Heart left ventricle (tissue), 16 donors: Measurements from ENCODE around the gene DPYSL5. TPM values are rescaled to one million over a fixed set of nuclear protein-coding genes. Genes with fewer than 3 reads are reported as not detected.
"Not testable (repeated sequence)": the region's sequence is repeated elsewhere in the genome, so short reads cannot be mapped to it uniquely, and the experiment has no call there.

ENCODE experiments used
- ATAC-seq, 4 donors: fragments of 200-7000 bp; cut with Tn5 transposase; one replicate each; pipeline ENCODE4 v1.9.1; 2020 to 2022; ENCODE audit warnings: moderate library complexity in 4 of 4, mild to moderate bottlenecking in 3 of 4, moderate number of reproducible peaks in 1 of 4
- DNase-seq, 5 donors: peaks; one replicate each; pipeline ENCODE4 v3.0.0-alpha.2; 2020
- H3K27ac ChIP-seq, 12 donors: fragments of 200-600 bp; sonication (generic) in 4 of 12; one replicate each; pipeline versions ENCODE4 v1.5.0 to v1.8.0; 2016 to 2022; ENCODE audit warnings: mild to moderate bottlenecking in 2 of 12
- H3K27me3 ChIP-seq, 9 donors: fragments of 200-600 bp; sonication (generic) in 2 of 9; one replicate each; pipeline versions ENCODE4 v1.5.1 to v1.8.0; 2016 to 2022; ENCODE audit warnings: mild to moderate bottlenecking in 3 of 9
- H3K36me3 ChIP-seq, 9 donors: fragments of 200-600 bp; sonication (generic) in 2 of 9; one replicate each; pipeline versions ENCODE4 v1.5.0 to v1.8.0; 2018 to 2022; ENCODE audit warnings: mild to moderate bottlenecking in 2 of 9
- H3K4me1 ChIP-seq, 12 donors: fragments of 200-600 bp; sonication (generic) in 4 of 12; one replicate each; pipeline versions ENCODE4 v1.5.0 to v1.8.0; 2016 to 2022; ENCODE audit warnings: mild to moderate bottlenecking in 3 of 12
- H3K4me3 ChIP-seq, 12 donors: fragments of 200-600 bp; sonication (generic) in 4 of 12; one replicate each; pipeline versions ENCODE4 v1.5.0 to v1.8.0; 2017 to 2022; ENCODE audit warnings: mild to moderate bottlenecking in 9 of 12, moderate library complexity in 4 of 12
- H3K9me3 ChIP-seq, 12 donors: fragments of 200-600 bp; sonication (generic) in 4 of 12; one replicate each; pipeline versions ENCODE4 v1.5.0 to v1.8.0; 2016 to 2022; ENCODE audit warnings: mild to moderate bottlenecking in 1 of 12
- POLR2A ChIP-seq, 2 donors: fragments of 450-650 bp; IDR thresholded peaks; one replicate each; pipeline ENCODE4 v1.6.1; 2017; ENCODE audit warnings: antibody characterized with exemption in 2 of 2, mild to moderate bottlenecking in 2 of 2, moderate library complexity in 2 of 2
- WGBS, 4 donors: extraction: QIAGEN DNeasy Blood & Tissue Kit in 2 of 4; methylation state at CpG; one replicate each; pipeline versions ENCODE4 v1.1.5 to v1.1.7; 2013 to 2018; 5-methylcytosine and 5-hydroxymethylcytosine counted together
- intact Hi-C, 10 donors: fragments of 100-400 bp; cut with DNase I; formaldehyde crosslinking; loops; one replicate each; pipeline versions ENCODE4 v1.11.1 to v1.14.2; 2022
- polyA plus RNA-seq, 2 donors: library from polyadenylated mRNA; stranded (reverse); fragments of 200-250 nt; gene quantifications; one replicate each; pipeline ENCODE4 v1.2.3, GENCODE V29; 2013
- total RNA-seq, 9 donors: library from RNA; depleted of rRNA in 2 of 9; stranded (reverse); fragments of >200 nt in 2 of 9; fragmentation: NEBNext Ultra II Directional in 3 of 9; extraction: Animal tissue kit (Norgen Biotek cat#: 25700) in 3 of 9; gene quantifications; one replicate each; pipeline versions ENCODE4 v1.1.0 to v1.2.4, GENCODE V29; 2016 to 2023
- TF ChIP-seq, protein P1 (sequence below), 12 donors: fragments of 200-600 bp; sonication (generic) in 4 of 12; IDR thresholded peaks; one replicate each; pipeline versions ENCODE4 v1.5.0 to v1.8.0; 2018 to 2022; ENCODE audit warnings: antibody characterized with exemption in 12 of 12, mild to moderate bottlenecking in 5 of 12
- donor health status: ischemic (EF 13 %, LVEDD 7.1; RV severe dilation, severe dysfunction).
- donor health status: healthy with polysubstance abuse.
- donor health status: DM: no; HTN: yes; CAD: no.
- donor health status: DM: no; HTN: no; CAD: no.
- donor health status: ischemic (EF 25% LVEDD 6.9; RV normal size, moderate dysfunction).
- donor health status: ischemic (EF 25% LVEDD 5.7; RV mildly dilated, moderate dysfunction).
- donor health status: healthy.
- donor health status: DM: yes; HTN: yes; CAD: no.
- donor health status: ischemic (EF 35%, LVEDD 5.7; RV mildly dilated, moderate dysfunction).
- donor health status: nonischemic (EF 11% LVEDD 7.7; RV severe dilation, severe dysfunction).
- donor health status: DM: yes; HTN: yes; CAD: no.
- donor health status: PGD.
- donor health status: ischemic (EF 29% LVEDD 5.4; RV normal size, mild dysfunction).
- donor health status: nonischemic (EF 23%, LVEDD 6.1; RV moderate dilation, normal function).

Gene DPYSL5
- total and polyA plus RNA-seq, 11 donors, result 0.06 to 0.13 TPM; not detected in 9

- DNase-seq, result no peak
- peaks cover 0 to 10% (median 0%) of the 10 kb centered on the region in 12 donors for H3K4me1 ChIP-seq
- peaks cover 0 to 9% (median 0%) of the 10 kb centered on the region in 9 donors for H3K27me3 ChIP-seq
- H3K27ac ChIP-seq, result no peak overlapping the region
- H3K36me3 ChIP-seq, result no peaks in the 10 kb centered on the region
- 75 to 79% (median 76%) methylated on average over 14 of the region's 14 CpGs for WGBS, 4 donors
- no peak for ATAC-seq
- intact Hi-C loops, result no loop called here
- H3K4me3 ChIP-seq, result no peak overlapping the region
- TF ChIP-seq, protein P1, sequence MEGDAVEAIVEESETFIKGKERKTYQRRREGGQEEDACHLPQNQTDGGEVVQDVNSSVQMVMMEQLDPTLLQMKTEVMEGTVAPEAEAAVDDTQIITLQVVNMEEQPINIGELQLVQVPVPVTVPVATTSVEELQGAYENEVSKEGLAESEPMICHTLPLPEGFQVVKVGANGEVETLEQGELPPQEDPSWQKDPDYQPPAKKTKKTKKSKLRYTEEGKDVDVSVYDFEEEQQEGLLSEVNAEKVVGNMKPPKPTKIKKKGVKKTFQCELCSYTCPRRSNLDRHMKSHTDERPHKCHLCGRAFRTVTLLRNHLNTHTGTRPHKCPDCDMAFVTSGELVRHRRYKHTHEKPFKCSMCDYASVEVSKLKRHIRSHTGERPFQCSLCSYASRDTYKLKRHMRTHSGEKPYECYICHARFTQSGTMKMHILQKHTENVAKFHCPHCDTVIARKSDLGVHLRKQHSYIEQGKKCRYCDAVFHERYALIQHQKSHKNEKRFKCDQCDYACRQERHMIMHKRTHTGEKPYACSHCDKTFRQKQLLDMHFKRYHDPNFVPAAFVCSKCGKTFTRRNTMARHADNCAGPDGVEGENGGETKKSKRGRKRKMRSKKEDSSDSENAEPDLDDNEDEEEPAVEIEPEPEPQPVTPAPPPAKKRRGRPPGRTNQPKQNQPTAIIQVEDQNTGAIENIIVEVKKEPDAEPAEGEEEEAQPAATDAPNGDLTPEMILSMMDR (IDR thresholded peaks at IDR 0.05), result no peak
- no peaks in the 10 kb centered on the region for H3K9me3 ChIP-seq
Measured at GRCh38 chr2:26811791-26812694, 35.9 kb upstream of the DPYSL5 start.

DNA sequence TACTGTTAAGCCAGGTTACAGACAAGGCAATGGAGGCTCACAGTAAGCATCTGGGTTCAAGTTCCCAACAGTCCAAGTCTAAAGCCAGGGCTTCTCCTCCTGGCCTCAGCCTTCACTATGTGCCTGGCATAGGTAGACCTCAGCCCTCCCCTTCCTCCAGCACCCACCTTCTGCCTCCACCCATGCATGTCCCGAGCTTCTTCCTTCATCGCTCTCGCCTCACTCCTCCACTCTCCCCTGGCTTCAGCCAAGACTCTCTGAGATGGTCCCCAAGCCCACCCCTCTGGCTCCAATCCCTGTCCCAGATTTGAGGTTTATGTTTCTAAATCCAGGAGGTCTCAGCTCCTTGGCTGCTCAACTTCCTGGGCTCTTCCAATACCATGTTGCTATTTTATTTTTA, 35.2 kb upstream of the DPYSL5 start:
- no peaks in the 10 kb centered on the region for H3K9me3 ChIP-seq
- intact Hi-C loops, result no loop called here
- 91 to 98% (median 93%) methylated on average over 3 of the region's 3 CpGs for WGBS, 4 donors
- no peak overlapping the region for H3K27ac ChIP-seq
- ATAC-seq, result no peak
- DNase-seq, result no peak
- H3K4me3 ChIP-seq, result no peak overlapping the region
- peaks cover 0 to 10% (median 0%) of the 10 kb centered on the region in 12 donors for H3K4me1 ChIP-seq
- no peaks in the 10 kb centered on the region for H3K36me3 ChIP-seq
- peaks cover 0 to 9% (median 0%) of the 10 kb centered on the region in 9 donors for H3K27me3 ChIP-seq
- no peak for TF ChIP-seq POLR2A (IDR thresholded peaks at IDR 0.05)
- TF ChIP-seq, protein P1 (IDR thresholded peaks at IDR 0.05), result no peak

DNA sequence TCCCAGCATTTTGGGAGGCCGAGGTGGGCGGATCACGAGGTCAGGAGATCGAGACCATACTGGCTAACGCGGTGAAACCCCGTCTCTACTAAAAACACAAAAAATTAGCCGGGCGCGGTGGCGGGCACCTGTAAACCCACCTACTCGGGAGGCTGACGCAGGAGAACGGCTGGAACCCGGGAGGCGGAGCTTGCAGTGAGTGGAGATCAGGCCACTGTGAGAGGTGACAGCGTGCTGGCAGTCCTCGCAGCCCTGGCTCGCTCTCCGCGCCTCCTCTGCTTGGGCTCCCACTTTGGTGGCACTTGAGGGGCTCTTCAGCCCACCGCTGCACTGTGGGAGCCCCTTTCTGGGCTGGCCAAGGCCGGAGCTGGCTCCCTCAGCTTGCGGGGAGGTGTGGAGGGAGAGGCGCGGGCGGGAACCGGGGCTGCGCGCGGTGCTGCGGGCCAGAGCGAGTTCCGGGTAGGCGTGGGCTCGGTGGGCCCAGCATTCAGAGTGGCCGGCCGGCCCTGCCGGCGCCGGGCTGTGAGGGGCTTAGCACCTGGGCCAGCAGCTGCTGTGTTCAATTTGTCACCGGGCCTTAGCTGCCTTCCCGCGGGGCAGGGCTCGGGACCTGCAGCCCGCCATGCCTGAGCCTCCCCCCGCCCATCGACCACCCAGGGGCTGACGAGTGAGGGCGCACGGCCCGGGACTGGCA, 33.7 kb upstream of the DPYSL5 start:
- H3K27ac ChIP-seq, intact Hi-C loops, H3K36me3 ChIP-seq, H3K4me3 ChIP-seq, DNase-seq, H3K9me3 ChIP-seq, ATAC-seq: not testable (repeated sequence)
- H3K4me1 ChIP-seq, result peaks cover 0 to 10% (median 0%) of the 10 kb centered on the region in 12 donors
- WGBS, 4 donors, result 92 to 95% (median 93%) methylated on average over 42 to 52 of the region's 52 CpGs
- peaks cover 0 to 12% (median 0%) of the 10 kb centered on the region in 9 donors for H3K27me3 ChIP-seq

DNA sequence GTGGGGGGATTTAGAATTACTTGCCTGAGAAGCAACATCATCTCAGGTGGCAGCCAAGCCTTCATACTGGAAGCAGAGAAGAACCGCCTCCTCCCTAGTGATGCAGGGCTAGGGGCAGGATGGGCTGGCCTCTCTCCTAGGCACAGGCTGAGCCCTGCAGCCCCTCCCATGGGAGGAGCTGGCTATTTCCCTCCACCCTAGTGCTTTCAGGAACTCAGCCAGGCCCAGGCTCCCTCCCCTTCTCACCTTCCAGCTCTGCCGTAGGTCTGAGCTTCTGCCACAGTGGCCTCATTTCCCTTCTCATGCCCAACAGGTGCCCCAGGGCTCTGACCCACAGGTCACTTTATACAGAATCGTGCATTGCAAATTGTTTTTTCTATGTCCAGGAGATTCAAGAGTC, 31.0 kb upstream of the DPYSL5 start:
- DNase-seq (no peak), ATAC-seq (no peak)
- Histone ChIP-seq H3K27me3 (peaks cover 0 to 14% (median 0%) of the 10 kb centered on the region in 9 donors), H3K27ac (no peak overlapping the region), H3K4me1 (no peaks in the 10 kb centered on the region), H3K4me3 (no peak overlapping the region), H3K36me3 (no peaks in the 10 kb centered on the region), H3K9me3 (no peaks in the 10 kb centered on the region)
- WGBS, 4 donors, result 45 to 57% (median 49%) methylated on average over 3 of the region's 3 CpGs
- intact Hi-C loops, result no loop called here
- no peak for TF ChIP-seq POLR2A (IDR thresholded peaks at IDR 0.05)
- TF ChIP-seq, protein P1 (IDR thresholded peaks at IDR 0.05), result no peak
